ENCODE measurements around the gene ZNF33B.

DNA sequence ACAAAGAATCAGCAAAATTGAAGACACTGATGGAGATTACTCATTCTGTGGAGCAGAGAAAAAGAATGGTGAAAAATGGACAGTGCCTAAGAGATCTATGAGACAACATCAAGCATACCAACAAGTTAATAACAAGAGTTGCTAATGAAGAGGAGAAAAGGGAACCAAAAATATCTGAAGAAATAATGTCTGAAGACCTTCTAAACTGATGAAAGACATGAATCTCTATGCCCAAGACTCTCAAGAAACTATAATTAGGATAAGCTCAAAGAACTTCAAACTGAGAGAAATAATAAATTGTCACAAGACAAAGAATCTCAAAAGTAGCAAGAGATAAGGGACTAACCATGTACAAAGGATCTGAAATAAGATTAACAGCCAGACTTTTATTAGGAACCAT is 93.4 kb downstream of the ZNF33B start:
- TF ChIP-seq, protein P1, sequence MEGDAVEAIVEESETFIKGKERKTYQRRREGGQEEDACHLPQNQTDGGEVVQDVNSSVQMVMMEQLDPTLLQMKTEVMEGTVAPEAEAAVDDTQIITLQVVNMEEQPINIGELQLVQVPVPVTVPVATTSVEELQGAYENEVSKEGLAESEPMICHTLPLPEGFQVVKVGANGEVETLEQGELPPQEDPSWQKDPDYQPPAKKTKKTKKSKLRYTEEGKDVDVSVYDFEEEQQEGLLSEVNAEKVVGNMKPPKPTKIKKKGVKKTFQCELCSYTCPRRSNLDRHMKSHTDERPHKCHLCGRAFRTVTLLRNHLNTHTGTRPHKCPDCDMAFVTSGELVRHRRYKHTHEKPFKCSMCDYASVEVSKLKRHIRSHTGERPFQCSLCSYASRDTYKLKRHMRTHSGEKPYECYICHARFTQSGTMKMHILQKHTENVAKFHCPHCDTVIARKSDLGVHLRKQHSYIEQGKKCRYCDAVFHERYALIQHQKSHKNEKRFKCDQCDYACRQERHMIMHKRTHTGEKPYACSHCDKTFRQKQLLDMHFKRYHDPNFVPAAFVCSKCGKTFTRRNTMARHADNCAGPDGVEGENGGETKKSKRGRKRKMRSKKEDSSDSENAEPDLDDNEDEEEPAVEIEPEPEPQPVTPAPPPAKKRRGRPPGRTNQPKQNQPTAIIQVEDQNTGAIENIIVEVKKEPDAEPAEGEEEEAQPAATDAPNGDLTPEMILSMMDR (IDR thresholded peaks at IDR 0.05), result no peak
- TF ChIP-seq POLR2A (IDR thresholded peaks at IDR 0.05), result no peak
- TF ChIP-seq EP300 (IDR thresholded peaks at IDR 0.05), result no peak

Data from ovary (tissue), 3 donors.